Measurements from ENCODE around the gene SPATA21.

- no peak for TF ChIP-seq MXI1 (conservative IDR thresholded peaks at IDR 0.05; ENCODE audit: poor library complexity, severe bottlenecking)
- TF ChIP-seq EZH2 (IDR thresholded peaks at IDR 0.05; ENCODE audit: borderline replicate concordance, insufficient read depth, low read length, poor library complexity, severe bottlenecking) = no peak
- no peak for TF ChIP-seq POLR2AphosphoS5 (IDR thresholded peaks at IDR 0.05)
These were observed 6.9 kb upstream of the SPATA21 start for GRCh38 chr1:16443975-16444770.

All from neural cell (in vitro differentiated cells).